H1 (cell line): ENCODE measurements around the gene COL5A1. TPM values are rescaled to one million over a fixed set of nuclear protein-coding genes. Genes with fewer than 3 reads are reported as not detected.

Experiments
- CTCF ChIA-PET: fragments of 300-600 bp; sonication (Branson Sonifier 250); formaldehyde crosslinking; loops from one replicate; lab custom pipeline; 2021; ENCODE audit not compliant: partially characterized antibody; lab: Charles Lee
- POLR2A ChIA-PET: fragments of 300-600 bp; sonication (Branson Sonifier 250); formaldehyde crosslinking; loops from one replicate; lab custom pipeline; 2021; ENCODE audit warnings: inconsistent platforms; ENCODE audit not compliant: partially characterized antibody; lab: Charles Lee
- DNase-seq, 2 experiments: peaks; one replicate each; pipeline versions ENCODE4 v3.0.0 to v3.0.0-alpha.2; 2010 to 2022; ENCODE audit warnings: low spot score in 2 of 2, low read depth in 1 of 2, mixed read lengths in 1 of 2
- FAIRE-seq: peaks from 2 replicates; lab custom pipeline; 2011; peaks lifted over from hg19 to GRCh38; lab: Jason Lieb, UNC
- H2AFZ ChIP-seq: 2 replicates; pipeline ENCODE4 v1.8.1; 2012; ENCODE audit warnings: low read length, inconsistent platforms
- H2AK5ac ChIP-seq: 2 replicates; pipeline ENCODE4 v1.6.1; 2013; ENCODE audit warnings: low read depth, low read length
- H2BK120ac ChIP-seq: replicated peaks from 2 replicates; pipeline ENCODE3; 2013; ENCODE audit warnings: low read depth, low read length, inconsistent platforms
- H2BK12ac ChIP-seq: 2 replicates; pipeline ENCODE4 v1.6.1; 2013; ENCODE audit warnings: low read depth, low read length
- H2BK15ac ChIP-seq: 2 replicates; pipeline ENCODE4 v1.6.1; 2013; ENCODE audit warnings: low read length
- H2BK20ac ChIP-seq: 2 replicates; pipeline ENCODE4 v1.6.1; 2013; ENCODE audit warnings: low read length
- H2BK5ac ChIP-seq: 2 replicates; pipeline ENCODE4 v1.6.1; 2013; ENCODE audit warnings: low read depth, low read length
- H3K14ac ChIP-seq: 2 replicates; pipeline ENCODE4 v1.6.1; 2013; ENCODE audit warnings: inconsistent platforms; ENCODE audit not compliant: insufficient read length
- H3K18ac ChIP-seq: 2 replicates; pipeline ENCODE4 v1.6.1; 2013; ENCODE audit warnings: low read length; ENCODE audit errors: extremely low read depth
- H3K23ac ChIP-seq: 2 replicates; pipeline ENCODE4 v1.6.1; 2013; ENCODE audit warnings: inconsistent platforms; ENCODE audit not compliant: insufficient read length
- H3K23me2 ChIP-seq: 2 replicates; pipeline ENCODE4 v1.6.1; 2013; ENCODE audit warnings: low read depth, low read length
- H3K27ac ChIP-seq: 2 replicates; pipeline ENCODE4 v1.6.1; 2011; ENCODE audit warnings: low read depth, low read length, inconsistent platforms
- H3K27me3 ChIP-seq, 4 experiments: replicated peaks in 1 of 4; 1 replicate in 1 of 4; 2 replicates in 3 of 4; pipeline versions ENCODE4 v1.6.1 to v1.8.1; 2011 to 2013; ENCODE audit warnings: low read length in 3 of 4, mild to moderate bottlenecking in 3 of 4, inconsistent platforms in 2 of 4, mixed read lengths in 2 of 4, moderate library complexity in 1 of 4; ENCODE audit not compliant: control insufficient read depth in 3 of 4, insufficient read depth in 3 of 4; ENCODE audit errors: extremely low read depth in 1 of 4
- H3K36me3 ChIP-seq, 4 experiments: 2 replicates each; pipeline versions ENCODE4 v1.6.1 to v1.8.1; 2011 to 2013; ENCODE audit warnings: mild to moderate bottlenecking in 4 of 4, low read length in 3 of 4, moderate library complexity in 2 of 4, control low read depth in 1 of 4, inconsistent platforms in 1 of 4; ENCODE audit not compliant: insufficient read depth in 4 of 4, control insufficient read depth in 2 of 4
- H3K4ac ChIP-seq: replicated peaks from 2 replicates; pipeline ENCODE3; 2013; ENCODE audit warnings: low read length, low read depth, mixed read lengths, inconsistent platforms; ENCODE audit not compliant: insufficient read length
- H3K4me1 ChIP-seq, 4 experiments: replicated peaks in 1 of 4; 1 replicate in 1 of 4; 2 replicates in 3 of 4; pipeline versions ENCODE4 v1.6.1 to v1.8.1; 2011 to 2013; ENCODE audit warnings: low read length in 3 of 4, inconsistent platforms in 2 of 4, mixed read lengths in 1 of 4; ENCODE audit not compliant: insufficient read depth in 4 of 4, control insufficient read depth in 3 of 4
- H3K4me2 ChIP-seq, 2 experiments: 2 replicates each; pipeline versions ENCODE4 v1.6.1 to v1.8.1; 2011 to 2013; ENCODE audit warnings: low read depth in 2 of 2, low read length in 2 of 2, control low read depth in 1 of 2, inconsistent platforms in 1 of 2, mild to moderate bottlenecking in 1 of 2; ENCODE audit not compliant: insufficient read depth in 1 of 2
- H3K4me3 ChIP-seq, 4 experiments: fragments of 200-600, 300-600 bp in 1 of 4; sonication (generic), shearing (Covaris generic), sonication (Bioruptor Twin) in 1 of 4; 2 replicates each; pipeline versions ENCODE4 v1.5.1 to v1.8.1; 2011 to 2016; ENCODE audit warnings: low read length in 4 of 4, low read depth in 3 of 4, control low read depth in 2 of 4, inconsistent platforms in 2 of 4, mild to moderate bottlenecking in 2 of 4, mixed read lengths in 1 of 4, moderate library complexity in 1 of 4; ENCODE audit not compliant: insufficient read depth in 2 of 4; ENCODE audit errors: extremely low read depth in 1 of 4
- H3K56ac ChIP-seq: replicated peaks from 2 replicates; pipeline ENCODE3; 2013; ENCODE audit warnings: low read depth, mild to moderate bottlenecking, mixed read lengths, low read length, inconsistent platforms; ENCODE audit not compliant: insufficient read length
- H3K79me1 ChIP-seq: 2 replicates; pipeline ENCODE4 v1.6.1; 2013; ENCODE audit warnings: low read depth, low read length, control low read depth
- H3K79me2 ChIP-seq, 2 experiments: 2 replicates each; pipeline versions ENCODE4 v1.6.1 to v1.8.1; 2012 to 2013; ENCODE audit warnings: low read length in 2 of 2, mild to moderate bottlenecking in 2 of 2, inconsistent platforms in 1 of 2; ENCODE audit not compliant: insufficient read depth in 2 of 2, control insufficient read depth in 1 of 2
- H3K9ac ChIP-seq, 4 experiments: replicated peaks in 1 of 4; 1 replicate in 1 of 4; 2 replicates in 3 of 4; pipeline versions ENCODE4 v1.6.1 to v1.8.1; 2011 to 2013; ENCODE audit warnings: low read depth in 3 of 4, low read length in 3 of 4, control low read depth in 2 of 4, mild to moderate bottlenecking in 2 of 4, moderate library complexity in 2 of 4, inconsistent platforms in 1 of 4; ENCODE audit errors: extremely low read depth in 1 of 4
- H3K9me3 ChIP-seq, 2 experiments: 2 replicates each; pipeline versions ENCODE4 v1.6.1 to v1.8.1; 2012 to 2013; ENCODE audit warnings: mild to moderate bottlenecking in 2 of 2, moderate library complexity in 2 of 2, control low read depth in 1 of 2, inconsistent platforms in 1 of 2, low read depth in 1 of 2, low read length in 1 of 2, mixed read lengths in 1 of 2; ENCODE audit not compliant: insufficient read depth in 2 of 2
- H4K20me1 ChIP-seq, 2 experiments: replicated peaks in 1 of 2; 2 replicates each; pipeline versions ENCODE3 to v1.8.1; 2011 to 2013; ENCODE audit warnings: inconsistent platforms in 2 of 2, low read length in 2 of 2, mild to moderate bottlenecking in 1 of 2; ENCODE audit not compliant: insufficient read depth in 2 of 2, control insufficient read depth in 1 of 2
- H4K5ac ChIP-seq: 2 replicates; pipeline ENCODE4 v1.6.1; 2013; ENCODE audit warnings: low read length, low read depth, mixed read lengths, inconsistent platforms; ENCODE audit not compliant: insufficient read length
- H4K8ac ChIP-seq: 2 replicates; pipeline ENCODE4 v1.8.0; 2013; ENCODE audit warnings: mild to moderate bottlenecking, moderate library complexity, low read length, inconsistent platforms; ENCODE audit not compliant: insufficient read depth; ENCODE audit errors: extremely low read depth
- H4K91ac ChIP-seq: replicated peaks from 2 replicates; pipeline ENCODE3; 2013; ENCODE audit warnings: low read length, mixed read lengths, inconsistent platforms; ENCODE audit not compliant: insufficient read length
- SIX5 ChIP-seq: IDR thresholded peaks from 2 replicates; pipeline ENCODE4 v1.6.1; 2011; ENCODE audit warnings: mild to moderate bottlenecking, low read depth, low read length
- WGBS, 2 experiments: shearing (Covaris generic) in 1 of 2; methylation state at CpG; one replicate each; pipeline versions ENCODE4 v1.1.6 to v1.1.7; 2013 to 2015; ENCODE audit warnings: low lambda C conversion rate in 2 of 2, mixed read lengths in 2 of 2, inconsistent platforms in 1 of 2, low coverage in 1 of 2, missing lambda C conversion rate in 1 of 2; ENCODE audit not compliant: insufficient replicate concordance in 2 of 2, insufficient coverage in 1 of 2, insufficient read length in 1 of 2; ENCODE audit errors: extremely low coverage in 1 of 2, missing lambda C conversion rate in 1 of 2; 5-methylcytosine and 5-hydroxymethylcytosine counted together
- polyA plus RNA-seq, 7 experiments: library from polyadenylated mRNA; depleted of rRNA in 3 of 7; stranded (reverse) in 5 of 7; unstranded in 2 of 7; fragments of >200 nt in 5 of 7; fragments of 200-250 nt in 2 of 7; gene quantifications; 1 replicate in 5 of 7; 2 replicates in 1 of 7; 4 replicates in 1 of 7; pipeline versions ENCODE4 v1.2.1 to v1.2.3, GENCODE V29; 2011 to 2013; ENCODE audit warnings: missing spikeins in 2 of 7, mixed read lengths in 2 of 7
- total RNA-seq: library from RNA; stranded (reverse); fragmentation: NEBNext Ultra II Directional; extraction: Animal tissue kit (Norgen Biotek cat#: 25700); gene quantifications from 2 replicates; pipeline ENCODE4 v1.2.1, GENCODE V29; 2021
- TF ChIP-seq, protein P1 (sequence below): IDR thresholded peaks from 2 replicates; pipeline ENCODE4 v1.6.1; 2012; ENCODE audit warnings: inconsistent platforms

Gene COL5A1
- total and polyA plus RNA-seq, 2 of the 8 experiments (the other 6 are each of a cell fraction or from before 2014, with no cell fraction given): 3.8 to 12.0 TPM

- CTCF ChIA-PET: interaction anchor here (0.6 to 1.0 kb wide), 2 partner anchors 24 to 376 kb away, joined by 3 to 4 read pairs; no protein-coding TSS in a partner anchor
- no peak overlapping the region for H3K4me3 ChIP-seq
- FAIRE-seq: no peak
- peak overlapping the region; percentile 11; the same call in 1 of the 2 replicates for H4K8ac ChIP-seq
- H3K79me1 ChIP-seq: no peaks in the 10 kb centered on the region
- H4K5ac ChIP-seq: no peak overlapping the region
- no peak overlapping the region for H3K56ac ChIP-seq
- no peaks in the 10 kb centered on the region for H3K4me1 ChIP-seq
- TF ChIP-seq, protein P1, sequence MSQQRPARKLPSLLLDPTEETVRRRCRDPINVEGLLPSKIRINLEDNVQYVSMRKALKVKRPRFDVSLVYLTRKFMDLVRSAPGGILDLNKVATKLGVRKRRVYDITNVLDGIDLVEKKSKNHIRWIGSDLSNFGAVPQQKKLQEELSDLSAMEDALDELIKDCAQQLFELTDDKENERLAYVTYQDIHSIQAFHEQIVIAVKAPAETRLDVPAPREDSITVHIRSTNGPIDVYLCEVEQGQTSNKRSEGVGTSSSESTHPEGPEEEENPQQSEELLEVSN: 0 out of 2 replicates have a peak, but pooled peaks have one; percentile 39
- no peak for TF ChIP-seq SIX5
- peaks cover 0 to 4% of the 10 kb centered on the region in 2 experiments; a peak in 2 of 4 replicates for H3K9me3 ChIP-seq
- DNase-seq: no peak
- no peaks in the 10 kb centered on the region for H3K23me2 ChIP-seq
- H3K27me3 ChIP-seq: no peaks in the 10 kb centered on the region
- POLR2A ChIA-PET: no interaction called here
- H3K36me3 ChIP-seq: no peaks in the 10 kb centered on the region; a peak in 1 of 8 replicates
- H2BK20ac ChIP-seq: no peak overlapping the region
- no peak overlapping the region for H3K4me2 ChIP-seq
- H3K79me2 ChIP-seq: no peaks in the 10 kb centered on the region
- H2BK15ac ChIP-seq: no peak overlapping the region
- H3K18ac ChIP-seq: no peak overlapping the region; the same call in 1 of the 2 replicates
- 90% methylated on average over 27 of the region's 28 CpGs; no CpG with 5 or more reads in 1 of the 2 experiments for WGBS, 2 experiments
- no peak overlapping the region for H3K4ac ChIP-seq
- H2BK12ac ChIP-seq: no peak overlapping the region
- H2BK5ac ChIP-seq: no peak overlapping the region
- H2BK120ac ChIP-seq: no peak overlapping the region
- H3K27ac ChIP-seq: no peak overlapping the region
- no peak overlapping the region for H3K9ac ChIP-seq
- no peak overlapping the region for H2AK5ac ChIP-seq
- no peak overlapping the region for H2AFZ ChIP-seq
- no peaks in the 10 kb centered on the region for H4K20me1 ChIP-seq
- H3K23ac ChIP-seq: no peak overlapping the region
- H4K91ac ChIP-seq: no peak overlapping the region
- H3K14ac ChIP-seq: no peak overlapping the region
Measured at GRCh38 chr9:134863941-134864820, 222.6 kb downstream of the COL5A1 start.
